HG02623 (cell line): ENCODE data around the gene SLC36A1.
A peak's percentile ranks its signal among the peaks of the same experiment; 100 is the strongest.

Experiments used
- ATAC-seq: cut with Tn5 transposase; IDR thresholded peaks from one replicate; pipeline ENCODE4 v1.9.1; 2021; ENCODE audit warnings: moderate library complexity; ENCODE audit not compliant: unreplicated experiment

SLC36A1 gene

DNA sequence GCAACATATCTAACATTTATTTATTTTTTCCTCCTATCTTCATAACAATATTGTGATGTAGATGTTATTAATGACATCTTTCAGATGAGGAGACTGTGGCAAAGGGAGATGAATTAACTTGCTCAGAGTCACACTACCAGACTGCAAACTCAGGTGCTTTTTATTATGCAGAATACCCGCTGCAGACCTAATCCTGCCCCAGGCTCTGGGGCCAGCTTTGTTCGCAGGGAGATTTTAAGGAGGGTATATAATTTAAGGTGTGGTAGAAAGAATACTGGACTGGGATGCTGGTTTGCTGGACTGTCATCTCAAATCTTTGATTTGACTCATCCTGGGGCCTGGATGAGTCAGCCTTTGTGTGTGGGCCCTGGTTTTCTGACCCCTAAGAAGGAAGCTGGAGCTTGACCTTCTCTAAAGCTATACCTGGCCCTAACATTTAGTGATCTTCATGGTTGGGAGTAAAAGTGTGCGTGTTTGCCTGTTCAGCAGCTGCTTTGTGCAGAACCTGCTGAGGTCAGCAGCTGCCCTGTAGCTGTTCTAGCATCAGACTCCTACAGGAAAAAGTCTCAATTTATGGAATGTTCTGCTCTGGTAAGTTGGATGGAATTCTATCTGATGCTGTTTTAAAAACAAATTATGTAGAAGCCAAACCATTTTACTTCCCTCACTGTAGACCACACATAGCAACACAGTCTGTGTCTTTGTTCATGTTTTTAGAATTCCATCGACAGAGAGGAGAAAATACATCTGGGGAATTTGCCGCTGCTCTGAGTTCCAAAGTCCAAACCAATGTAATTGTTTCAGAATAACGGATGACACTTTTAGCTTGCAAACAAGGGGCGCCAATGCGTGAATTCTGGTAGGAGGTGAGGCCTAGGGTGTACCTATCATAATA is 4.5 kb downstream of the SLC36A1 start:
- ATAC-seq, result peak; percentile 56

DNA sequence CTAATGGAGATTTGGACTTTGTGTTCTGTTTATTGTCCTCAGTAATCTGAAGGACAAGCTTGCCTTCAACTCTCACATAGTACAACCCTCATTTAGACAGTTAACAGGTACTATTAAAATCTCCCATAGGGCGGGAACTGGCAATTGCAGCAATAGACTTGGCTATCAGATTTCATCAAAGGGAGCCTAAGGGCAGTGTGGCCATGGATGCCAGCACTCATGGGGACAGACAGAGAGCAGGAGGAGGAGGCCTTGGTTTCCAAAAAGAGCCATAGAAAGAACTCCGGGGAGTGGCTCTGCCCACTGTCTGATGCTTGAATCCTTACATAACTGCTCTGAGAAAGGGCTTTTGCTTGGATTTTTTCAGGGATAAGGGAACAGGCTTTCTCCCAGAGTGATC is 6.8 kb downstream of the SLC36A1 start:
- no peak for ATAC-seq

DNA sequence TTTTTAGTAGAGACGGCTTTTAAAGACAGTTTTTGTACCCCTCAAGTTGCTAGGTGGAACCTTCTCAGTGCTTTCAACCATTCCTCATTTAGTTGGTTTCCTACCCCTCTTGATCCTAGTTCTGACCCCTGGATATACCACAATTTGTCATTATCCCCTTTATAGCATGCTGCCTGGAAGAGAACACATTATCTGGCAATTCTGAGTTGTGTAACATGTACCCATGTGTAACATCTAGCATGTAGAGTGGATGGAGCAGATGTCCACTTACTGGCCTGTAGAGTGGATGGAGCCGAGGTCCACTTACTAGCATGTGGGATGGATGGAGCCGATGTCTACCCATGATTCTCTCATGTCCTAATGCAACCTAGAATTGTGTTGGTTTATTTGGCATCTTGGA is 7.5 kb downstream of the SLC36A1 start:
- ATAC-seq, result no peak

DNA sequence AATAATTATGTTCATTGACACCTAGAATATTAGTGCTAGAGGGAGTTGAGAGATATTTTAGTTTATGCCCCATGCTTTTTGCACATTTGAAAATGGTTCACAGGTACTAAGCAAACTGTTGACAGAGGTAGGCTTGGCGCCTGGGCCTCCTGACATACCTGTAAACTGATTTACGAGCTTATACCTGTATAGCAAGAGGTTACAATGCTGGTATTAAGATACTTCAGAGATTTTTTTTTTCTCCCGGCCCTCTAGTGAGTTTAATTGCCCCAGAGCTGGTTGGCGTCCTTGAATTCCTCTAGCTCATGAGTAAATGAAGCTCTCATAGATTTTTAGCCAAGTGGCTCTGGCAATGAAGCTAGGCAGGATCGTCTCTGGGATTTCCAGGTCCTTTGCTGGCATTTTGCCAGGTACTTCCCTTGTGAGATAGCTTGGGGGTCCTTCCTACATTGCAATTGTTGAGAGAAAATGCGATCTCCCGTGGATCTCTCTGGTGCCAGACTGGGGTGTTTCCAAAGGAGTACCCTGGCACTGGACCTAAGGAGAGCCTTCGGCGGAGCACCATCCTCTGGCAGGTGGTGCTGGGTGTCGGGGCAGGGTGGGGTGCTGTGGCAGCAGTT is 9.0 kb downstream of the SLC36A1 start:
- no peak for ATAC-seq

DNA sequence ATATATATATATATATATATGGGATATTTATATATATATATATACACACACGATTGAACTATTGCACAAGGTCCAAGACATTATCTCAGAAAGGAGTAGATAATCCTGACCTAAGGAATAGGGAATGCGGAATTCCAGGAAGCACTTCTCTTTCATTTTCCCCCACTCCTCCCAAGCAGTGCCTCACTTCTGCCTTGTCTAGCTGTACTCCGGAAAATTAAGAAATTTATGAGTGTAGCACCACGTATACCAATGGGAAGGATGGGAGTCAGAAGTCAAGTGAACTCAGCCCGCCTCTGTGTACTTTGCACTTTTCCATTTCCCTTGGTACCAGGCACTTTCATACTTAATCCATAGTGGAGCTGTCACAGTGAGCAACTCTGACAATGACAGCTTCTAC is 10.9 kb downstream of the SLC36A1 start:
- no peak for ATAC-seq

DNA sequence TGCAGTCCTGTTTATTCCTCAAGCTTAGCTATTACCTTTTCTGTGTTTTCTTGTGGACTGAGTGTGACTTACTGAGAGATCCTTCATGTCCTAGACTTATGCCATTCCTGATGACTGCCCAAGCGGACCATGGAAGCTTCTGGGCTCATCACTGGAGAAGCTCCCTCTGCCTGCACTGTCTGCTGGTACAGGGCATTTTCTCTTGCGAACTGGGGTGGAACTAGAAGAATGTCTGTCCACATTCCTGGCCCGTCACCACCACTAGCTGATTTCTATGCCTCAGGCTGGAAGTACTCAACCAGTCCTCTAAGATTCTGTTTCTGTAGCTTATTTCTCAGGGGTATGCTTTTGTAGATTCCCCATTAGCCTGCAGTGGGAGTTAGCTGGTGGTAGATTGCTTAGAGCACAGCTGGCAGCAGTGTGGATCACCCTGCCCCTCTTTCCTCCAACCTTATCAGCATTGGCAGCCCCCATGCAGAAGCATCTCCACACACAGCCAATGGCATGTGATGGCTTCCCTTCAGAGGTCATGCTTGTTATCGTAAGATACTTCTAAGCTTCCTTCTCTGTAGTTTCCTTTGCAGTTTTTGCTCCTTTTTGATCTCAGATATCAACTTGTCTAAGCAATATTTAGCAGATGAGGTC is 12.4 kb downstream of the SLC36A1 start:
- no peak for ATAC-seq

DNA sequence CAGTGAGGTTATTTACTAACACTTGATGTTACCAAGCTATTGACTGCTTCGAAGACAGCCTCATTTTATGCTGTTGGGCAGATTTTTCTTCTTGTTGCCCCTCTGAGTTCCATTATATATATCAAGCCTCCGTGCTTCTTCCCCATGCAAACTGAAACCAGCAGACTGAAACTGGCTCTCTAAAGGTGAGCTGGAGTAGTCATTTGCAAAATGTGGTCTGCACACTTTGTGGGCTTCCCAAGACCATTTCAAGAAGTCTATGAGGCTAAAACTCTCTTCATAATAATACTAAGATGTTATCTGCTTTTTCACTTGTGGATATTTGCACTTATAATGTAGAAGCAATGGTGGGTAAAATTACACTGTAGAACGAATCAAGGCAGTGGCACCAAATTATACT is 13.9 kb downstream of the SLC36A1 start:
- peak; percentile 96 for ATAC-seq

DNA sequence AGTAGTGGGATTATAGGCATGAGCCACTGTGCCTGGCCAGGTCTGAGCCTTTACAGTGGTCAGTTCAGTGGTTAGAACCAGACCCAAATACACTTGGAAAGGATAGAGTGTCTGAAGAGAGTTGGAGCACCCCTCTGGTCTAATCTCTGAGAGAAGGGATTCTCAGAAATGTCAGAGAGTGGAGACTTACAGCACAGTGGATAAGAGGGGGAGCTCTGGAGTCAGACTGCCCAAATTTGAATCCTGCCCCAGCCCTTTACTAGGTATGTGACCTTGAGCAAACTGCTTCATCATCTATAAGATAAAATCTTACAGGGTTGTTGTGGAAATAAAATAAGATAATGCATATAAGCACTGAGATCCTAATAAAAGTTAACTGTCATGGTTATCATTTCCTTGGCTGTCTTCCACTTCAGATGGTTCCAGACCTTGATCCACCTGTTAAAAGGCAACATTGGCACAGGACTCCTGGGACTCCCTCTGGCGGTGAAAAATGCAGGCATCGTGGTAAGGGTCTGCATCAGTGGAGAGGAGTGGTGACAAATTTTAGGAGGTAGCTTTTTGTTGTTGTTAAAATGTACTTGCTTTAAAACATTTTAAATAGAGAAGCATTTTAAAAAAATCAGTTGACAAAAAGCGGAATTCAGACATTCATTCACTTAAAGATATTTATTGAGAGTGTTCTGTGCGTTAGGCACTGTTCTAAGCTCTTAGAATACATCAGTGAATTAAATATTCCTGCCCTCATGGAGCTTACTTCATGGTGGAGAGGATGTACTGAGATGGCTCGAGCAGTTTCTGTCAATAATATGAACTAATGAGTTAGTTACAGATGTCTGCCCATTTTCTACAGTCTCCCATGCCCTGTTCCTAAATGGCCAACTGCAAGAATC is 16.0 kb downstream of the SLC36A1 start:
- no peak for ATAC-seq

DNA sequence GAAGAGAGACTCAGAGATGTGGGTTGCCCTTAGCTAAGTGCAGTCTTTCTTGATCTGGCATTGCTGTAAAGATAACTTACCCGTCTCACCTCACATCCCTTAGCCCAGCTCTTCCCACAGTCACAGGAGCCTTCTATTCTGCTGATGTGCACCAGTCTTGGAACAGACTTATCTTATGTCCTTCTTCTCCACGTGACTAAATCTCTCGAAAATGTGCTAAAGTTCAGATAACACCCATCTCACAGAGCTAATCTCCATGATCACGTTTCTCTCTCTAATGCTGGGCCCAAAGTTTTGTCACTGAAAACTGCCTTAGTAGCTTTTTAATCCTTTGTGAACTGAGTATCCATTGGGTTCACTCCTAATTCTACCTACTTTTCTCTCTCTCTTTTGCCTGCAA is 16.7 kb downstream of the SLC36A1 start:
- ATAC-seq, result no peak

DNA sequence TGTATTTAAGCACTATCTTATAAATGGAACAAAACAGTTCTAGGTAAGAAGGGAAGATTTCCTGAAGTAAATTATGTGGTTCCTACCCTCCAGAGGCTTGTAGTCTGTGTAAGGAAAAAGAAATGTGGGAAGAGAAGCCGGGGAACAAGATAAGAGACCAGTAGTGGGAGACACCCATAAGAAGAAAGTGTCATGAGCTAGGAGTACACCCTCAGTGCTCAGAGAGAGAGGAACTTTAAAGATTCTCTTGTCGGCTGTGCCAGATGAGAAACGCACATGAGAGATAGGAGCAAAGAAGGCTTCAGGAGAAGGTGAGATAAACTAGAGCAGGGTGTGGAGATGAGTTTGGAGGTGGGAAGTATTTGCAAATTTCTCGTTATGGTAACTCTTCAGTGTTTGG is 18.1 kb downstream of the SLC36A1 start:
- ATAC-seq, result no peak

DNA sequence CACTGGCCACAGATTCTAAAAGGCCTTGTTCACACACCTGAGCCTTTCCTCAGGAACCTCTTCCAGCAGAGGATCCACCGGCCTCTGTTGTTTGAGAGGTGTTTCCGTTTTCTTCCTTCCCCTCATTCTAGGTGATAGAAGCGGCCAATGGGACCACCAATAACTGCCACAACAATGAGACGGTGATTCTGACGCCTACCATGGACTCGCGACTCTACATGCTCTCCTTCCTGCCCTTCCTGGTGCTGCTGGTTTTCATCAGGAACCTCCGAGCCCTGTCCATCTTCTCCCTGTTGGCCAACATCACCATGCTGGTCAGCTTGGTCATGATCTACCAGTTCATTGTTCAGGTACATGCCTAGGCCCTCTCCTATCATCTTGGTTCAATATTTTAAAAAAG is 20.2 kb downstream of the SLC36A1 start:
- ATAC-seq, result no peak

DNA sequence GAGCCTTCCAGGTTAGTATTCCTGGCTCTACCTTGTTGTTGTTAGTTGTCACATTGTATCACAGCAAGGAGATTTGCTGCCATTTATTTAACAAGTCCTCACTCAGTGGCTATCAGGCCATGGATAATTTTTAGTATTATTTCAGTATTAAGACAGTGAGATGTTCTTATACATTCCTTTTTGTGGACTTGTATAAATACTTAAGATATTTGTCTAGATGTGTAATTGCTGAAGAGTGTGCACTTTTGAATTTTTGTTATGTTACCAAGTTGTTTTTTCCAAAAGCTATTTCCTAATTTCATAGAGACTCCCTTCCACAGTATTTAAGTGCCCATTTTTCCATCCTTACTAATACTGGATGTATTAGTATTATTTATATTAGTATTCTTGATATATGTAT is 22.0 kb downstream of the SLC36A1 start:
- no peak for ATAC-seq

DNA sequence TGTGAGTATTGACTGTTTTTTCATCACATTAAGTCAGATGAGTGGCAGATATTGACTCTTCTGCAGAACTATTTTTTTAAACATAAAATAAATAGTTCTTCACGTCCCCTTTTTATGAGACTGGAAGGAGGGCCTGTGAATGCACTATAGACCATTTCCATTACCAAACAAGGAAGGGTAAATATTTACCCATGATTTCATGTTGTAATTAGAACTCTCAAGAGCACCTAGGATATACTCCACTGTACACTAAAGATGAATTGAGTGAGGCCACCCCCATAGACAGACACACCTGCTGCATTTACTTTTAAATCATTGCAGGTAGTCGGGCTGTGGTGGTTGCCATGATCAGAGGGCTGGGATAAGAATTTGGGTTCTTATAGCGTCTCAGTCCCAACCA is 22.6 kb downstream of the SLC36A1 start:
- ATAC-seq, result no peak

DNA sequence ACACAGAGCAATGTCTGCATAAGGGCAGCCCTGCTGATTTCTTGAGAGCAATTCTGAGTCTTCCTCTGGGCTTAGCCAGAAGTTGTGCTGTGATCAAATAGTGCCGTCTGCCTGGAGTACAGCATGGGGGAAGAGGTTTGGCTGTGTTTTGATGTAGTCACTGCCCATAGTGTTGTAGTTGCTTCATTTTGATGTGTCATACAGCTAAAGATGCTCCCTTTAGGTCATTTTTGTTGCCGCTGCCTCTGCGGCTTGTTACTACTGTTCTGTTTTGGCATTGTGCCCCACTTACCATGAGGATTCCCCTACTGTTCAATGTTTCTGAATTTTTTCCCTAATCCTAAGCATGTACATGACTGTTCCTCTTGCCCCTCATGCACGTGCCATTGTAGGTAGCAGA is 23.0 kb downstream of the SLC36A1 start:
- ATAC-seq, result no peak

DNA sequence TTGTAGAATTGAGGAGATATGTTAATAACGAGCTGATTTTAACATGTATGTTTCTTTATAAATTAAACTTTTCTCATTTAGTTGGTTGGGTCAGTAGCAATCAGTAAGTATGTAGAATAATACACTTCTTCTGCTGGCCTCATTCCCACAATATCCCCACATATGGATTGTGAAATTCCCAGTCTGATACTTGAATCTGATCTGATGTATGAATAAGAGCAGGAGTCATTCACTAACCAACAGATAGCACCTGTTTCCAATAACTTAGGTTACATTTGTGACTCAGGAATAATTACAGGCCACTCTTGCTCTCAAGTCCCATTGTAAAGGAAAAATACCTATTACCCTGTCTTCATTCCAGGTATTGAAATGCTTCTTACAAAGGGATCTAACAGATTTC is 23.9 kb downstream of the SLC36A1 start:
- no peak for ATAC-seq

DNA sequence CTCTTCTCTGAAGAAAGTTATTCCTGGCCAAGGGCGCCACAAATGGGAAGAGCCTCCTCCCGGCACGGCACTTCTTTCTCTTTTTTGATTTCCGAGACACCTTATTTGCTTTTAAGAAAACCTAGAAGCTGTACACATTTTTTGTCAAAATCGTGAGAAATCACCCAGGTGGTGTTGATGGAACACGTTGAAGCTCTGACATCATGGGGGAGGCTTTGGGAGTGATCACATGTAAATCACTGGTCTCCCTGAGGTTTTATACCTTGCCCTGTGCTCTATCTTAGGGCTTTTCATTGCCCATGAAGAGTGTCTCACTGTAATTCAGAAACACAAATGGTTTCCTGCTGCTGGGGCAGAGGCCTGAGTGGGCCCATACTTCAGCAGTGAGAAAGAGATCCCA is 27.4 kb downstream of the SLC36A1 start:
- no peak for ATAC-seq

DNA sequence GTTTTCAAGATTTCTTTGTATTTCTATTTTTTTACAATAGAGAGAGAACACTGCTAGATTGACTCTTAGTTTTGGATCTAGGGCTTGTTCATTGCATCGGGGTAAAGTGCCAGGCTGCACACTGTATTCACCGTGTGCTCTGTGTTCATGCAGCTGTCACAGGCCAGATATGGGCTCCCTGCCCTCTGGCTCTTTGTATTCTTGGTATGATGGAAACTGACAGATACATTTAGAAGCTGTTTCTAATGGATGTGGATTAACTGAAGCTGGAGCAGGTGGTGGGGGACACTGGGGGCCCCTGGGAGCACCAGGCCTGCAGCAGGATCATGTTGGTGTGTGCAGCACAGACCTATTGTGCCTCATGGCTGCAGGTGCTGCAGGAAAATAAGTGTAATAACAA is 28.0 kb downstream of the SLC36A1 start:
- no peak for ATAC-seq

DNA sequence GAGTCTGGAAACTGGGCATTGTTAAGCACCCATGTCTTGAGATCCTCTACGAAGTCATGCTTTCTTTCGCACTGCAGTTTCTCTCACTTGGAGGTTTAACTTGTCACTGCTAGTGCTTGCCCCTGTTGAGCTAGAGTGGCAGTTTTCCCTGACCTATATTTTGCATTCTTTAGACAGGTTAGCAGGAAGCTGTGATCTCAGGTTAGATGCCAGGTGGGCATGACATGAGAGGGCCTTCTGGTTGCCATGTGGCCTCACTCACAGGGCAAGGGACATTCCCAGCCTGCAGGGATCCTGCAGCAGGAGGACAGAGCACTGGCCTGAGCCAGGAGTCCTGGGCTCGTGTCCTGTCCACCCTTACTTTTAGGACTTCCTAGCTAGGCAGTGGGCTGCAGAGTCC is 28.6 kb downstream of the SLC36A1 start:
- no peak for ATAC-seq

DNA sequence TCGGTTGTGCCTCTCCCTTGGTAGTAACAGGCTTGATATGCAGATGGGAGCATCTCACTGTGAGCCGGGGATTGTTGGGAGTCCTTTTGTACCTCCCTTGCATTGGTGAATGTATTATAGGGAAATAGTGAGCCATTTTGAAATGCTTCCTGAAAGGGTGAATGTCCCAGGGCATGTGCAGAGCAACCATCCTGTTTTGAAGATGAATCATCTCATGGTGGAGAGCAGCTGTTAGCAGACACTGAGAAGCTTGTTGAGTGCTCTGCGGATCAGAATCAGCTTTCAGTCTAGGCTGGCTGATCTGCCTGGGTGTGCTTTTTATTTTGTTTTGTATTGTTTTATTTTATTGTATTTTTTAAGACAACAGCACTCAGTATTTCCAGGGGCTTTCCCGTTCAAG is 29.7 kb downstream of the SLC36A1 start:
- ATAC-seq, result no peak

DNA sequence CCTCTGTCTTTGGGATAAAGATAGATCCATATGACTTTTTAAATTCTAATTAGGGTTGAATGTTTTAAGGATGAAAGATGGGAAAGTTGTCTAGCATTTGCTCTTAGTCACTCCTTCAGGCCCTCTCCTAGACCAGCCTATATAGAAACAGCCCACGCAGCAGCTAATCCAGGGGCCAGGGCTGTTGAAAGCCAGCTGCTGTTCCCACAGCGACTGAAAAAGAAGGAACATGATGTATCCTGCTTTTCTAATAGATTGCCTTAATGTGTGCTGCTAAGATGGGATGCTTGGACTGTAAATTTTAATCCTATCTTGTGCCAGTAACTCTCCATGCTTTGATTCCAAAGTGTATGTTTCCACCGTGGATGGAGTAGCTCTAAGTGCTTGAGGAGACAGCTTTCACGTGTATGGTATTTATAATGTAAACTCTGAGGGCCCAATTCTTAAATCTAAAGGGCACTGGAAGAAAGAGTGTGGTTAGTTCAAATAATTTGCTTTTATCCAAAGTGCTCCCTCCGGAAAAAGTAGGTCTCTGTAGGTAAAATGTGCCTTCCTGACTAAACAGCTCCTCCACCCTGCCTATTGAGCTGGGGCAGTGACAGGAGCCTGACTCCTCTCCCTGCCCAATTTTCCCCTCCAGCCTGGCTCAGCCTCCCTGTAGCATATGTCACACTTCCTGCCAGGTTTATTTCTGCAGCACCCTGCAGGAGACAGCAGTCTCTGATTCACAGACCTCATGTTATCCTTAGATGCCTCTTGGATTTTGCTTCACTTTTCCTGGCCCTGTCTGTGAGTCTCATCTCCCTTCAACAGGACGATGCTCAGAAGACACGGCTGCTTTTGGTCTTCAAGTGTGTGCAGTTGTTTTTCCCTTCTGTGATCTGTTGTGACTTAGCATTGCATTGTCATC is 33.2 kb downstream of the SLC36A1 start:
- ATAC-seq, result no peak
